HepG2 (cell line): Measurements from ENCODE around the gene ART4. TPM values are rescaled to one million over a fixed set of nuclear protein-coding genes. Genes with fewer than 3 reads are reported as not detected.

ENCODE experiments used
- BRCA1 ChIP-seq: sonication (generic); formaldehyde crosslinking; IDR thresholded peaks from 2 replicates; pipeline ENCODE4 v1.4.0; 2020; ENCODE audit warnings: missing genetic modification reagents
- FOSL2 ChIP-seq: sonication (generic); formaldehyde crosslinking; IDR thresholded peaks from 2 replicates; pipeline ENCODE4 v1.4.0; 2020; ENCODE audit warnings: missing genetic modification reagents
- SALL2 ChIP-seq: sonication (generic); formaldehyde crosslinking; IDR thresholded peaks from 2 replicates; pipeline ENCODE4 v1.8.1; 2023; ENCODE audit warnings: mild to moderate bottlenecking, missing genetic modification reagents, inconsistent platforms
- SNAPC2 ChIP-seq: sonication (generic); formaldehyde crosslinking; IDR thresholded peaks from 2 replicates; pipeline ENCODE4 v1.8.1; 2022; ENCODE audit warnings: mild to moderate bottlenecking, missing genetic modification reagents
- SRSF9 ChIP-seq: fragments of 200-400 bp; formaldehyde crosslinking; IDR thresholded peaks from 2 replicates; pipeline ENCODE4 v1.6.1; 2018; ENCODE audit warnings: borderline replicate concordance, mild to moderate bottlenecking, low read depth, low read length; ENCODE audit not compliant: insufficient read depth, poor library complexity, severe bottlenecking
- ZNF138 ChIP-seq: sonication (generic); formaldehyde crosslinking; IDR thresholded peaks from 2 replicates; pipeline ENCODE4 v1.5.0; 2020; ENCODE audit warnings: mild to moderate bottlenecking, low read depth, missing genetic modification reagents
- ZNF354B ChIP-seq: sonication (generic); formaldehyde crosslinking; IDR thresholded peaks from 2 replicates; pipeline ENCODE4 v1.8.0; 2022; ENCODE audit warnings: mild to moderate bottlenecking, missing genetic modification reagents
- polyA plus RNA-seq, 8 experiments: library from polyadenylated mRNA; depleted of rRNA in 3 of 8; stranded (reverse) in 7 of 8; unstranded in 1 of 8; fragments of >200 nt; fragmentation: Illumina TruSeq in 4 of 8; extraction: Trizol in 4 of 8; gene quantifications; 2 replicates each; pipeline versions ENCODE4 v1.2.1 to v1.2.3, GENCODE V29; 2011 to 2016; ENCODE audit warnings: low read depth in 4 of 8, missing spikeins in 1 of 8, mixed read lengths in 1 of 8; ENCODE audit not compliant: insufficient read depth in 1 of 8
- total RNA-seq, 5 experiments: library from RNA; depleted of rRNA; stranded (reverse); fragments of >200 nt; fragmentation: Illumina TruSeq; extraction: Trizol; gene quantifications; 2 replicates each; pipeline ENCODE4 v1.2.3, GENCODE V29; 2016; ENCODE audit warnings: low read depth in 1 of 5
- TF ChIP-seq, protein P1 (sequence below): sonication (generic); formaldehyde crosslinking; IDR thresholded peaks from 2 replicates; pipeline ENCODE4; 2020; ENCODE audit warnings: missing genetic modification reagents, mild to moderate bottlenecking, borderline replicate concordance
- TF ChIP-seq, protein P2 (sequence below), 2 experiments: IDR thresholded peaks; 2 replicates each; pipeline ENCODE4 v1.6.1; 2011 to 2012; ENCODE audit warnings: low read length in 2 of 2, borderline replicate concordance in 1 of 2, low read depth in 1 of 2, mild to moderate bottlenecking in 1 of 2, moderate library complexity in 1 of 2
- TF ChIP-seq, protein P3 (sequence below): sonication (generic); formaldehyde crosslinking; IDR thresholded peaks from 2 replicates; pipeline ENCODE4 v1.8.1; 2023; ENCODE audit warnings: mild to moderate bottlenecking, moderate library complexity, missing genetic modification reagents
- TF ChIP-seq, protein P4 (sequence below): sonication (generic); formaldehyde crosslinking; IDR thresholded peaks from 2 replicates; pipeline ENCODE4 v1.8.0; 2022; ENCODE audit warnings: mild to moderate bottlenecking, missing genetic modification reagents

ART4 gene
- total and polyA plus RNA-seq, 2 of the 13 experiments (the other 11 are each of a cell fraction or from before 2014, with no cell fraction given), result 17.6 to 20.3 TPM

DNA sequence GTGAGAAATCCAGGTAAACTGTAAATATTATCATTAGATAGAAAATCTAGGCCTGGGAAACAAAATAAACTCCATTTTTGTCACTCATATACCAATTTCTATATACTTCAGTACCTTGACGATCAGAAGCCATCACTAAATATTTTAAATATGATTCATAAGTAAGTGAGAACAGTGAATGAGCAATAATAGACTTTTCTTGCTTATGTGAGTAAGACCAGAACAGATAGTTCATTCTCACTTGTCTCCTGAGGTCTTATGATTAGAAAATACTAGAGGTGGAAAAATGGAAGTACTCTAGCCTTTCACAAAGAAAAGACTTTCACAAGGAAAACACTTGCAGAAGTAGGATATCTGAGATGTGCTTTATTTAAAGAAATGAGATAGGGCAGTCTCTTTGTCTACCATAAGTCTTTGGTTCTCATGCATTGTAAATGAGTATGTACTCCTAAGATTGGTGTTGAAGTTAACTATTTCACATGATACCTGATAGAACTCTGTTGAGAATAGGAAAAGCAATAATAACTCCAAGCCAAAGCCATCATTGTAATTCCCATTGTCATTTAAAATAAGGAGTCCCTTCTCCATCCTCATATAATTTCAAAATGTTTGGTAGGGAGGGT lies 19.2 kb downstream of the ART4 start (continued):
- TF ChIP-seq, protein P1, sequence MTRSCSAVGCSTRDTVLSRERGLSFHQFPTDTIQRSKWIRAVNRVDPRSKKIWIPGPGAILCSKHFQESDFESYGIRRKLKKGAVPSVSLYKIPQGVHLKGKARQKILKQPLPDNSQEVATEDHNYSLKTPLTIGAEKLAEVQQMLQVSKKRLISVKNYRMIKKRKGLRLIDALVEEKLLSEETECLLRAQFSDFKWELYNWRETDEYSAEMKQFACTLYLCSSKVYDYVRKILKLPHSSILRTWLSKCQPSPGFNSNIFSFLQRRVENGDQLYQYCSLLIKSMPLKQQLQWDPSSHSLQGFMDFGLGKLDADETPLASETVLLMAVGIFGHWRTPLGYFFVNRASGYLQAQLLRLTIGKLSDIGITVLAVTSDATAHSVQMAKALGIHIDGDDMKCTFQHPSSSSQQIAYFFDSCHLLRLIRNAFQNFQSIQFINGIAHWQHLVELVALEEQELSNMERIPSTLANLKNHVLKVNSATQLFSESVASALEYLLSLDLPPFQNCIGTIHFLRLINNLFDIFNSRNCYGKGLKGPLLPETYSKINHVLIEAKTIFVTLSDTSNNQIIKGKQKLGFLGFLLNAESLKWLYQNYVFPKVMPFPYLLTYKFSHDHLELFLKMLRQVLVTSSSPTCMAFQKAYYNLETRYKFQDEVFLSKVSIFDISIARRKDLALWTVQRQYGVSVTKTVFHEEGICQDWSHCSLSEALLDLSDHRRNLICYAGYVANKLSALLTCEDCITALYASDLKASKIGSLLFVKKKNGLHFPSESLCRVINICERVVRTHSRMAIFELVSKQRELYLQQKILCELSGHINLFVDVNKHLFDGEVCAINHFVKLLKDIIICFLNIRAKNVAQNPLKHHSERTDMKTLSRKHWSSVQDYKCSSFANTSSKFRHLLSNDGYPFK (CRISPR knock-in tag), result no peak
- TF ChIP-seq, protein P2, sequence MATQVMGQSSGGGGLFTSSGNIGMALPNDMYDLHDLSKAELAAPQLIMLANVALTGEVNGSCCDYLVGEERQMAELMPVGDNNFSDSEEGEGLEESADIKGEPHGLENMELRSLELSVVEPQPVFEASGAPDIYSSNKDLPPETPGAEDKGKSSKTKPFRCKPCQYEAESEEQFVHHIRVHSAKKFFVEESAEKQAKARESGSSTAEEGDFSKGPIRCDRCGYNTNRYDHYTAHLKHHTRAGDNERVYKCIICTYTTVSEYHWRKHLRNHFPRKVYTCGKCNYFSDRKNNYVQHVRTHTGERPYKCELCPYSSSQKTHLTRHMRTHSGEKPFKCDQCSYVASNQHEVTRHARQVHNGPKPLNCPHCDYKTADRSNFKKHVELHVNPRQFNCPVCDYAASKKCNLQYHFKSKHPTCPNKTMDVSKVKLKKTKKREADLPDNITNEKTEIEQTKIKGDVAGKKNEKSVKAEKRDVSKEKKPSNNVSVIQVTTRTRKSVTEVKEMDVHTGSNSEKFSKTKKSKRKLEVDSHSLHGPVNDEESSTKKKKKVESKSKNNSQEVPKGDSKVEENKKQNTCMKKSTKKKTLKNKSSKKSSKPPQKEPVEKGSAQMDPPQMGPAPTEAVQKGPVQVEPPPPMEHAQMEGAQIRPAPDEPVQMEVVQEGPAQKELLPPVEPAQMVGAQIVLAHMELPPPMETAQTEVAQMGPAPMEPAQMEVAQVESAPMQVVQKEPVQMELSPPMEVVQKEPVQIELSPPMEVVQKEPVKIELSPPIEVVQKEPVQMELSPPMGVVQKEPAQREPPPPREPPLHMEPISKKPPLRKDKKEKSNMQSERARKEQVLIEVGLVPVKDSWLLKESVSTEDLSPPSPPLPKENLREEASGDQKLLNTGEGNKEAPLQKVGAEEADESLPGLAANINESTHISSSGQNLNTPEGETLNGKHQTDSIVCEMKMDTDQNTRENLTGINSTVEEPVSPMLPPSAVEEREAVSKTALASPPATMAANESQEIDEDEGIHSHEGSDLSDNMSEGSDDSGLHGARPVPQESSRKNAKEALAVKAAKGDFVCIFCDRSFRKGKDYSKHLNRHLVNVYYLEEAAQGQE (IDR thresholded peaks at IDR 0.05; ENCODE audit: borderline replicate concordance in 1 of 2, low read depth in 1 of 2, low read length in 2 of 2), result no peak
- TF ChIP-seq FOSL2 (CRISPR knock-in tag) (no peak), ZNF138 (no peak), SRSF9 (no peak), SALL2 (no peak), ZNF354B (CRISPR knock-in tag) (no peak), SNAPC2 (CRISPR knock-in tag) (no peak), BRCA1 (CRISPR knock-in tag) (no peak)
- TF ChIP-seq, protein P3, sequence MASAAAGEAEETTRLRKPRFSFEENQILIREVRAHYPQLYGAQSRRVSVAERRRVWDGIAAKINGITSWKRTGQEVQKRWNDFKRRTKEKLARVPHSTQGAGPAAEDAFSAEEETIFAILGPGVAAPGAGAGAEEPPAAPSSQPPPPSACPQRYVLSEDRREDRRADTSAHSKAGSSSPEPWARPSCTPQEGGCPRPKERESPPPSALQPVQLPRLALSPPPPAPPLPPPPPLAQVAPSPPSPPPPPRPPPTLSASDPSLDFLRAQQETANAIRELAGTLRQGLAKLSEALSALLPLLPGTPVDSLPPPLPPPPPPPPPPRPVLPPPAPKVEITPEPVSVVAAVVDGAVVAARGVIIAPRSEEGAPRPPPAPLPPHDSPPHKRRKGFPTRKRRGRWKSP, result no peak
- TF ChIP-seq, protein P4, sequence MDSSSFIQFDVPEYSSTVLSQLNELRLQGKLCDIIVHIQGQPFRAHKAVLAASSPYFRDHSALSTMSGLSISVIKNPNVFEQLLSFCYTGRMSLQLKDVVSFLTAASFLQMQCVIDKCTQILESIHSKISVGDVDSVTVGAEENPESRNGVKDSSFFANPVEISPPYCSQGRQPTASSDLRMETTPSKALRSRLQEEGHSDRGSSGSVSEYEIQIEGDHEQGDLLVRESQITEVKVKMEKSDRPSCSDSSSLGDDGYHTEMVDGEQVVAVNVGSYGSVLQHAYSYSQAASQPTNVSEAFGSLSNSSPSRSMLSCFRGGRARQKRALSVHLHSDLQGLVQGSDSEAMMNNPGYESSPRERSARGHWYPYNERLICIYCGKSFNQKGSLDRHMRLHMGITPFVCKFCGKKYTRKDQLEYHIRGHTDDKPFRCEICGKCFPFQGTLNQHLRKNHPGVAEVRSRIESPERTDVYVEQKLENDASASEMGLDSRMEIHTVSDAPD (CRISPR knock-in tag), result no peak
